Mesodermal cell (in vitro differentiated cells): ENCODE measurements around the gene TMEM132D.

Experiments
- H3K27ac ChIP-seq: 2 replicates; pipeline ENCODE4 v1.7.0; 2013; ENCODE audit warnings: mild to moderate bottlenecking, low read depth, low read length, moderate library complexity; ENCODE audit not compliant: severe bottlenecking
- H3K36me3 ChIP-seq: 2 replicates; pipeline ENCODE4 v1.7.1; 2013; ENCODE audit warnings: mild to moderate bottlenecking, low read length, moderate library complexity; ENCODE audit not compliant: control insufficient read depth, insufficient read depth
- H3K4me1 ChIP-seq: one replicate; pipeline ENCODE4 v1.7.1; 2013; ENCODE audit warnings: mild to moderate bottlenecking, low read length; ENCODE audit not compliant: insufficient read depth, control insufficient read depth, poor library complexity, severe bottlenecking
- H3K4me3 ChIP-seq: 2 replicates; pipeline ENCODE4 v1.7.0; 2013; ENCODE audit warnings: low read length, control low read depth, mild to moderate bottlenecking; ENCODE audit not compliant: insufficient read depth, poor library complexity, severe bottlenecking; ENCODE audit errors: extremely low read depth
- H3K9me3 ChIP-seq: 2 replicates; pipeline ENCODE4 v1.7.1; 2013; ENCODE audit warnings: mild to moderate bottlenecking, low read length, moderate library complexity; ENCODE audit not compliant: control insufficient read depth
- WGBS, 2 experiments: methylation state at CpG; one replicate each; pipeline ENCODE4 v1.1.5; 2013; ENCODE audit warnings: missing lambda C conversion rate in 2 of 2; ENCODE audit not compliant: insufficient coverage in 2 of 2; 5-methylcytosine and 5-hydroxymethylcytosine counted together

TMEM132D gene

DNA sequence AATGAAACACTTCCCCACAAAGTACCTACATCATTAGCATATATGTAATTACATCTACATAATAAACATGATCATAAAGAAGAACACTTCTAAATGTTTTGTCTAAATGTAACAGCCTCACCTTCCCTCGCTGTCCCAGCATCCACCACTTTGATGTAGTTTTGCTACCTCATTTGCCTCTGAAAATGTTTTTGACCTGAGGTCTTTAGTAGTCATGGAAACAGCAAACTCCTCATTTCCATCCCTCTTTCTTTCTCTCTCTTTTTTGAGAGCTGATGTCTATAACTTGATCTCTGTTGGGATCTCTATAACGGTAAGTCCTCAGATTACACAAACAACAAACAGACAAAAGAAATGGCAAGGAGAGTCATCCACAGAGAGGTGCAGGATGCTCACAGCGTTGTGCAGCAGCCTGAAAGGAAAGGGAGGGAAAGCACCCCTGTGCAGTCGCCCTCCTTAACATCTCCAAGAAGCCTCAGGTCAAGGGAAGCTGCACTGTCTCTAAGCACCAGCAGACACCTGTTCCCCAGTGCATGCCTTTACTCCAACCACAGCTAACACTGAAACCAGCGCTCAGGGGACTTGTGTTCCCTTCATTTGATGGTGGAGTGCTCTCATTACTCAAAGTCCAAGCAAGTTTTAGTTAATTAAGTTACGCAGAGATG is 268.7 kb downstream of the TMEM132D start:
- Histone ChIP-seq H3K4me1 (no peaks in the 10 kb centered on the region), H3K4me3 (no peak overlapping the region), H3K36me3 (no peaks in the 10 kb centered on the region), H3K27ac (no peak overlapping the region), H3K9me3 (peaks cover 8% of the 10 kb centered on the region)
- 38 to 39% methylated on average over 2 to 3 of the region's 6 CpGs for WGBS, 2 experiments

DNA sequence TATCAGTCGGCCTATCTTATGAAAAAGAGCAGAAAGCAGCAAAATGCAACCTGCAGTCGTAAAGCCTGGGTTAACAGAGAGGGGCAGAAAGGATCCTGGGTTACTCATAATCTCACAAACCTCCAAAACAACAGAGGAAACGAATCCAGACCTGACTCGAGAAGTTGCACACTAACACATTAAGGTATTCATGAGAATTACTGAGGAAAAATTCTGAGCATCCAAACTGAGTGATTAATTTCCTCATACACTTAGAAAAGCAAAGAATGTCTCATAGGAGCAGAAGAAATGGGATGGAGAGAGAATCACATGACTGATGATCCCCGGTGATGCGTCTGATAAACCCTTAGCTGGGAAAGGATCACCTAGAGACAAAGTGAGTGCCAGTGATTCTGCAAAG is 272.5 kb downstream of the TMEM132D start:
- H3K4me1 ChIP-seq: no peaks in the 10 kb centered on the region
- H3K36me3 ChIP-seq: no peaks in the 10 kb centered on the region
- WGBS, 2 experiments: 91 to 94% methylated on average over 2 of the region's 6 CpGs
- no peaks in the 10 kb centered on the region for H3K9me3 ChIP-seq
- no peak overlapping the region for H3K4me3 ChIP-seq
- no peak overlapping the region for H3K27ac ChIP-seq

DNA sequence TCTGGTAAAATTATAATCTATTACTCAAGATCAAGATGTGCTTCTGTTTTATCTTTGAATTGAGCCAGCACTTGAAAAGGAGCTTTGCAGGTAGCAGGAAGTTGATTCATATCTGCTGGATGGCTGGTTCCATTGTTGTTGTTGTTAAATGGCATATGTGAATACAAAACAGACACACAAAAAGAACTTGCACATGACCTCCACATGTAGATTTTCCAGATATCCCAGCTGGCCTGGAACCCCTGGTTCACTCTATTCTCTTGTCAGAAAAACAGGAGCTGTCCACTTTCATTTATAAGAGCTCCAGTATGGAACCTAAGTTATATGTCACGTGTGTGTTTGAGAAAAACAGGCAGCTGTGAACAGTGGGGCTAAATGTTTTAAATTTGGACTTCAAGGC is 273.9 kb downstream of the TMEM132D start:
- Histone ChIP-seq H3K9me3 (no peaks in the 10 kb centered on the region), H3K27ac (no peak overlapping the region), H3K36me3 (no peaks in the 10 kb centered on the region), H3K4me3 (no peak overlapping the region), H3K4me1 (no peaks in the 10 kb centered on the region)
- no CpG with 5 or more reads among the region's 1 CpG for WGBS, 2 experiments

DNA sequence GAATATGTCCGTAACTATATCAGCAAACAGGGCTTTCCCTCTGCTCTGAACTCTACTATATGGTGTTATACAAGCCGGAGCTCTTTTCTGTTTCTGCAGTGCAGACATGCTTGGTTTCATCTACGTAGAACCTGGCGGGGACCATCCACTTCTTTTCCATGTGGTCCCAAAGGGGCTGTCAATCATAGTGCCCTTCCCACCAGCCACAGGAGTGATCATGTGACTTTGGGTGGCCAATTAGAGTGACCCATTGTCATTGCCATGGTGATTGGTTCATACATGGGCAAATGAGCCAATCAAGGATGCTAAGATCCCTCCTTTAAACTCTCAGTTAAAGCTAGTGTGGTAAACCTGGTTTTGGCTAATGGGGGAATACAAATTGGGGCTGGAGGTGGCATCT is 281.3 kb downstream of the TMEM132D start:
- no peak overlapping the region for H3K27ac ChIP-seq
- H3K4me1 ChIP-seq: no peaks in the 10 kb centered on the region
- H3K36me3 ChIP-seq: no peaks in the 10 kb centered on the region
- H3K9me3 ChIP-seq: no peaks in the 10 kb centered on the region
- H3K4me3 ChIP-seq: no peak overlapping the region
- 90 to 95% methylated on average over 3 of the region's 4 CpGs for WGBS, 2 experiments

DNA sequence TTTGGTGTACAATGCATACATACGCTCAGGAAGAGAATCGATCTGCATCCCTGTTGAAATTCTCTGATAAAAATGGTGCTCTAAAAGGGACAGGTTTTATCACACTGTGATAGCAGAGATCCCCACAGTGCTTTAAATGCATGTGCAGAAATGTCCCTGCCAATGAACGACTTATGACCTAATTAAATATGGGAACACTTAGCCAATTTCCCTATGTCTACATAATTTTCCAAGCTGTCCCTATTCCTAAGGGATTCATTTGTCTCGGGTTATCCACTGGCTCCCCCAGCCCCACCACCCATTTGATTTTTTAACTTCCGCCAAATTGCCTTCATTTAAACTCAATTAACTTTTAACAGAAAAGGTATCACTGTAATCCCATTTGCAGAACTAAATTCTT is 284.6 kb downstream of the TMEM132D start:
- Histone ChIP-seq H3K4me3 (no peak overlapping the region), H3K4me1 (peaks cover 6% of the 10 kb centered on the region)
- 77 to 82% methylated on average over 5 of the region's 5 CpGs for WGBS, 2 experiments

DNA sequence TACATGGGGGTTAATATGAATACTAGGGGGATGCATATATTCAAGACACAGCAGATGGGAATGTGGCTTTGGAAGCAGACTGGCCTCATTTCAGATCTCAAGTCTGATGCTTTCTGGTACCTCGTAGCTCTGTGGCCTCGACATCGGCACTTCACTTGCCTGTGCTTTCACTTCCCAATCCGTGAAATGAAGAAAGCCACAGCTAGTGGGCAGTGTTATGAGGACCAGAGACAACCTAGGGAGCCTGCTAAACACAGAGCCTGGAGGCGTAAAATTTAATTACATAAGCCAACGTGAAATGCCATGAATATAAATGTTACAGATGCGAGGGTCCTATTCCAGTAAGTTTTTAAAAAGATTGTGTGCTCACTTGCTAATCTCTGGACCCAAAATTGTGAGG is 286.0 kb downstream of the TMEM132D start:
- H3K4me3 ChIP-seq: no peak overlapping the region
- no peak overlapping the region for H3K27ac ChIP-seq
- peaks cover 6% of the 10 kb centered on the region for H3K4me1 ChIP-seq
- peaks cover 5% of the 10 kb centered on the region for H3K9me3 ChIP-seq
- WGBS, 2 experiments: 84 to 89% methylated on average over 3 to 7 of the region's 7 CpGs
- H3K36me3 ChIP-seq: no peaks in the 10 kb centered on the region

More for the DNA sequence above, 284.6 kb downstream of the TMEM132D start:
- H3K9me3 ChIP-seq: peaks cover 5% of the 10 kb centered on the region
- H3K36me3 ChIP-seq: no peaks in the 10 kb centered on the region
- H3K27ac ChIP-seq: no peak overlapping the region

DNA sequence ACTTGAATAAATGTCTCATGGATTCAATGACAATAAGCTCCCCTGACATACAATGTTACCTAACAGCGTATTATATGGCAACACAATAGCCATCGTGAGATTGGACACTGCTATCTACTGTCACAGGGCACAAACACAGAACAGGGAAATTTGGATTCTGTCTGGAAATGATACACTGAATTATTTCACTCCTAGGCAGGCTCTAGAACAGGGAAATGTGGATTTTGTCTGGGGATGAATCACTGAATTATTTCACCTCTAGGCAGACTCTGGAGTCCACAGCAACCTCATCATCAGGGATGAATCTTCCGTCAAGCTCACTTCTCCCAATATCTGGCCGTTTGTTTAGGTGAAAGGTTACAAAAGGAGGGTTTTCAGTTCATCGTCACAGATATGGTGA is 288.8 kb downstream of the TMEM132D start:
- Histone ChIP-seq H3K36me3 (no peaks in the 10 kb centered on the region), H3K4me3 (no peak overlapping the region), H3K27ac (no peak overlapping the region), H3K4me1 (peaks cover 13% of the 10 kb centered on the region), H3K9me3 (peaks cover 5% of the 10 kb centered on the region)
- 80 to 100% methylated on average over 1 to 2 of the region's 5 CpGs for WGBS, 2 experiments

DNA sequence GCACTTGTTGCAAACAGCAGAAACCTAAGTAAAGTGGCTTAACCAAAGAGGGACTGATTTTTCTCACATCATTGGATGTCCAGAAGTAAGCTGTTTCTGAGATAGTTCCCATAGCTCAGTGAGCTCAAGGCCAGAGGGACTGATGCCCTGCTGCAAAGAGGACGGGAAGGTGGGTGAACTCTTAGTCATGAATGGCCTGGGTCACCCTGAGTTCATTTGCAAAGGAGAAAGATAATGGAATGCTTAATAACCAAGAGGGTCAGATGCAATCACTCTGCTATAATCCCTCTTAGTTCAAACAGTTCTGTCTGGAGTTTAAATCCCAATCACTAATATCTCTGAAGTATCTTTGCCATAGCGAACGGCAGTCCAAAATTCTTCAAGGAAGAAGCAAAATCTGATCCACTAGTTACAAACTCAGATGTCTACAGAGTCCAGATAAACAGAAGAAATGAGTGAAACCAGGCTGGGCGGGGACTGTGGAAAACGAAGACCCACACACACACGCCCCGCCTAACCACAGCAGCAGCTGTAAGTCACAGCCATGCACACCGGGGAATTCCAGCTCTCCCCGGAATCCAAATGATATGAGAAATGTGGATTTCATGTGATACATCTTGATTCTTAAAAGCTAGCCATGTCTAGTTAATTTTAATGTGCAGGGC is 289.5 kb downstream of the TMEM132D start:
- H3K9me3 ChIP-seq: peaks cover 5% of the 10 kb centered on the region
- no peak overlapping the region for H3K27ac ChIP-seq
- no peak overlapping the region for H3K4me3 ChIP-seq
- WGBS, 2 experiments: 93 to 100% methylated on average over 4 to 6 of the region's 9 CpGs
- no peaks in the 10 kb centered on the region for H3K36me3 ChIP-seq
- H3K4me1 ChIP-seq: peaks cover 13% of the 10 kb centered on the region

DNA sequence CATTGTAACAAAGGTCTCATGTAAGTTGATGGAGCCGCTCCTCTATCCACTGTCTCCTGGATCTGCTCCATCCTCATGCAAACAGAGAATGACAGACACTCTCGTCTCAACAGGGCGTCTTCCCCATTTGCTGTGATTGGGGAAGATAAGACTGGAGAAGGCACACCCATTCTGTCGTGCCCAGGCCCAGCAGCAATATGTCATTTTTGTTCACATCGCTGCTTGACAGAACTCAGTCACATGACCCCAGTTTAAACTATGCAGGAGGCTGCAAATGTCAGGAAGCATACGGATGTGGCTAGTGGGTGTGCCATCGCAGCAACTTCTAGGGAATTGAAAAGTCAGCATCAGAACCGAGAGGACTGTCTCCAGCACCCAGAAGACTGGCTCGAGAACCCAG is 290.5 kb downstream of the TMEM132D start:
- Histone ChIP-seq H3K36me3 (no peaks in the 10 kb centered on the region), H3K4me1 (peaks cover 18% of the 10 kb centered on the region)
- 86 to 93% methylated on average over 8 of the region's 9 CpGs for WGBS, 2 experiments

DNA sequence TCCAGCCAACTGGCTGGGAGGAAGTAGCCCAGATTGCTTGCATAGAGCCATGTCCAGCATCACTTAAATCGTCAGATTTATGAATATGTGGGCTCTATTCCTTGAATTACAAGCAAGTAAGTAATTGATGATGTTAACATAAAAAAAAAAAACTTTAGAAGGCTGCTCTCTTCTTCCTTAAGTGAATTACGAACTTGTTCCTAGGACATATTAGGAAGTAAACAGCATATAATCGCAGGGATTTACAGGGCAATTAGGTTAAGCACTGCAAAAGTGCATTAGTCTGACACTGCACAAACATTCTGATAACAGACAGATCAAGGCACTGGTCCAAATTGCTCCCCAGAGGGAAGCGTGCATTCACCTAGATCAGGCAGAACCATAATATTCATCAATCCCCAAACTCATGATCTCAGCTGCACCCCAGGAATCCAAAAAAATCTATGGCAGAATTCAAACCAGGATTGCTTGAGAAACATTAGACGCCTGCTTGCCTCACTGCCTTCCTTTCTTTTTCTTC is 293.2 kb downstream of the TMEM132D start:
- Histone ChIP-seq H3K9me3 (no peaks in the 10 kb centered on the region), H3K4me1 (peaks cover 36% of the 10 kb centered on the region), H3K4me3 (no peak overlapping the region), H3K27ac (no peak overlapping the region), H3K36me3 (no peaks in the 10 kb centered on the region)
- WGBS, 2 experiments: 89 to 100% methylated on average over 1 to 2 of the region's 5 CpGs

More for the DNA sequence above, 290.5 kb downstream of the TMEM132D start:
- H3K9me3 ChIP-seq: peaks cover 5% of the 10 kb centered on the region
- no peak overlapping the region for H3K4me3 ChIP-seq
- H3K27ac ChIP-seq: no peak overlapping the region

DNA sequence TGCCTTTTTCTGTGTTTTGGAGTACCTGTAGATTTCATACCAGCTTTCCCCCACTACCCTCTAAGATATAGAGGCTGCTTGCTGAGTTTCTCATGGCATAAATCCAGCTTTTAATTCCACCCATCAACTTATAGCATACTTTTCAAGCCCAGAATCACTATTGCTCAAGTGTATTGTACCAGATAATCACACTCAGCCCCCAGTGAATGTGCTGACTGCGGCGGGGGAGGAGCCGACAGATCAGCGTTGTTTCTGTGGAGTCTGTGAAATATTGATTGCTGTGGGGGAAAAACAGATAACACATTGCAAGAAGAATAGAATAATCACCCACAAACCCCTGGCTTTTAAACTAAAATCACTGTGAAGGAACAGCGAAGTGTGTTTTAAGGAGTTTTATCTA is 296.1 kb downstream of the TMEM132D start:
- Histone ChIP-seq H3K9me3 (peaks cover 6% of the 10 kb centered on the region), H3K27ac (peak overlapping the region; percentile 50), H3K36me3 (no peaks in the 10 kb centered on the region), H3K4me3 (no peak overlapping the region), H3K4me1 (peaks cover 31% of the 10 kb centered on the region)
- WGBS, 2 experiments: 80% methylated on average over 1 of the region's 5 CpGs; no CpG with 5 or more reads in 1 of the 2 experiments
